ENCODE data around the gene ROR1.

GRCh38 chr1:63752176-63752575 is 21.6 kb upstream of the ROR1 start:
- no peak for TF ChIP-seq POLR2A (IDR thresholded peaks at IDR 0.05)
- no peak for TF ChIP-seq POLR2AphosphoS5 (IDR thresholded peaks at IDR 0.05)
